Left renal pelvis (tissue), 4 donors: Measurements from ENCODE around the gene ANO6. TPM values are rescaled to one million over a fixed set of nuclear protein-coding genes. Genes with fewer than 3 reads are reported as not detected.
"Not testable (repeated sequence)": the region's sequence is repeated elsewhere in the genome, so short reads cannot be mapped to it uniquely, and the experiment has no call there.

Experiments
- DNase-seq, 4 donors: peaks; one replicate each; pipeline ENCODE4 v3.0.0-alpha.2; 2013; ENCODE audit warnings: low read depth in 4 of 4, low spot score in 3 of 4
- polyA plus RNA-seq, 4 donors: library from polyadenylated mRNA; unstranded; fragments of 120-200 nt; gene quantifications; one replicate each; pipeline ENCODE4 v1.2.1, GENCODE V29; 2013; ENCODE audit not compliant: insufficient read length in 4 of 4

The ANO6 gene
- polyA plus RNA-seq, 4 donors: 62.2 to 88.2 (median 79.6) TPM

- DNase-seq: no peak
Observed at GRCh38 chr12:45234139-45234865, 18.4 kb downstream of the ANO6 start.

- DNase-seq: no peak
Observed at GRCh38 chr12:45235087-45236025, 19.5 kb downstream of the ANO6 start.

- not testable (repeated sequence) for DNase-seq
Observed at GRCh38 chr12:45236383-45236782, 20.5 kb downstream of the ANO6 start.

GRCh38 chr12:45242180-45242579 lies 26.3 kb downstream of the ANO6 start:
- no peak for DNase-seq

- DNase-seq: no peak
Observed at GRCh38 chr12:45243963-45244362, 28.1 kb downstream of the ANO6 start.

GRCh38 chr12:45244561-45245343 lies 28.9 kb downstream of the ANO6 start:
- DNase-seq: no peak

- no peak for DNase-seq
Observed at GRCh38 chr12:45246236-45246635, 30.3 kb downstream of the ANO6 start.

GRCh38 chr12:45247589-45247988 lies 31.7 kb downstream of the ANO6 start:
- DNase-seq: no peak

GRCh38 chr12:45248095-45248494 lies 32.2 kb downstream of the ANO6 start:
- no peak for DNase-seq

- DNase-seq: no peak
Observed at GRCh38 chr12:45254254-45254653, 38.4 kb downstream of the ANO6 start.

- no peak for DNase-seq
Observed at GRCh38 chr12:45256721-45257120, 40.8 kb downstream of the ANO6 start.

- DNase-seq: no peak
Observed at GRCh38 chr12:45257185-45257930, 41.5 kb downstream of the ANO6 start.

- no peak for DNase-seq
Observed at GRCh38 chr12:45259675-45260074, 43.8 kb downstream of the ANO6 start.

- peak in 1 of 4 donors; percentile 8 for DNase-seq
Observed at GRCh38 chr12:45260104-45260815, 44.4 kb downstream of the ANO6 start.

- no peak for DNase-seq
Observed at GRCh38 chr12:45260854-45261253, 45.0 kb downstream of the ANO6 start.

- not testable (repeated sequence) for DNase-seq
Observed at GRCh38 chr12:45262185-45262584, 46.3 kb downstream of the ANO6 start.

- DNase-seq: no peak
Observed at GRCh38 chr12:45263587-45263986, 47.7 kb downstream of the ANO6 start.

- peak; percentile 80 to 89 (median 84) for DNase-seq
Observed at GRCh38 chr12:45268672-45269411, 52.9 kb downstream of the ANO6 start.

- no peak for DNase-seq
Observed at GRCh38 chr12:45269412-45269751, 53.5 kb downstream of the ANO6 start.
